NT2/D1 (cell line): ENCODE data around the gene TCP11.

Experiments used
- DNase-seq: peaks from one replicate; pipeline ENCODE4 v3.0.0-alpha.2; 2011; ENCODE audit warnings: low read depth, low spot score
- H3K27me3 ChIP-seq: 2 replicates; pipeline ENCODE4 v1.6.0; 2011; ENCODE audit warnings: mild to moderate bottlenecking; ENCODE audit not compliant: insufficient read length, insufficient read depth
- H3K36me3 ChIP-seq: 2 replicates; pipeline ENCODE4 v1.6.1; 2011; ENCODE audit warnings: mild to moderate bottlenecking, low read length, mixed read lengths; ENCODE audit not compliant: insufficient read depth, insufficient read length
- H3K4me1 ChIP-seq: 2 replicates; pipeline ENCODE4 v1.5.1; 2011; ENCODE audit not compliant: insufficient read depth, insufficient read length
- H3K4me3 ChIP-seq: 2 replicates; pipeline ENCODE4 v1.5.1; 2011; ENCODE audit warnings: low read depth; ENCODE audit not compliant: insufficient read length
- H3K9ac ChIP-seq: 2 replicates; pipeline ENCODE4 v1.6.0; 2011; ENCODE audit warnings: low read depth; ENCODE audit not compliant: insufficient read length
- H3K9me3 ChIP-seq: 2 replicates; pipeline ENCODE4 v1.5.1; 2011; ENCODE audit warnings: mild to moderate bottlenecking, low read length; ENCODE audit not compliant: insufficient read depth
- SUZ12 ChIP-seq: IDR thresholded peaks from 2 replicates; pipeline ENCODE4 v1.6.1; 2011; ENCODE audit not compliant: insufficient read length, insufficient read depth; ENCODE audit errors: extremely low read depth
- YY1 ChIP-seq: IDR thresholded peaks from 2 replicates; pipeline ENCODE4 v1.6.1; 2011; ENCODE audit not compliant: insufficient read length, insufficient read depth
- ZNF274 ChIP-seq: IDR thresholded peaks from 2 replicates; pipeline ENCODE4 v1.6.1; 2011; ENCODE audit warnings: mild to moderate bottlenecking, low read depth, low read length

Gene TCP11

DNA sequence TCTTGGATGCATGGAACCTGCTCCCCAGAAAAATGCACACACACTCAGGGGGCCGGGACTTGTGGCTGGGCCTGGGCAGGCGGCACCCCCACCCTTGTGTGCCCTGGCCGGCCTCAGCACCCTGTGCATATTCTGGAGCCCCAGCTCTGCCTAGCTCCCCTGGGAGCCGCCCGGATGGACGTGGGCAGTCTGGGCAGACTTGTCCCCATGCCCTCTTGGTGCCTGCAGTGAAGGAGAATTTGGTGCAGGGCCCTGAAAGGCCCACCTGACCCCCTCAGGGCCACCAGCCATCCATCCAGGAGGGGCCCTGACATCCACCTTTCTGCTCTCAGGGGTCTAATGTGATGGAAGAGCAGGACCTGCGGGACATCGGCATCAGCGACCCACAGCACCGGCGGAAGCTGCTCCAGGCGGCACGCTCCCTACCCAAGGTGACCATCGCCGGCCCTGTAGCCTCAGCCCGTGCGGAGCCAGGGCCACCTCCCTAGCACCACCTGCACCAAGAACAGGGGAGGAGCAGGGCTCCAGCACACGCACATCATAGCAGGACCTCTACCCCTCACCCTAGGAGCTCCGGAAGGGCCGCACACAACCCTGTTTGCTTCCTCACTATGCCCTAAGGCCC, 62.8 kb downstream of the TCP11 start:
- H3K27me3 ChIP-seq, result no peaks in the 10 kb centered on the region
- DNase-seq, result no peak
- TF ChIP-seq SUZ12 (no peak), YY1 (no peak), ZNF274 (no peak)
- peaks cover 41% of the 10 kb centered on the region for H3K36me3 ChIP-seq
- no peaks in the 10 kb centered on the region for H3K9me3 ChIP-seq
- no peak overlapping the region for H3K4me3 ChIP-seq
- peaks cover 19% of the 10 kb centered on the region for H3K4me1 ChIP-seq
- H3K9ac ChIP-seq, result no peak overlapping the region

DNA sequence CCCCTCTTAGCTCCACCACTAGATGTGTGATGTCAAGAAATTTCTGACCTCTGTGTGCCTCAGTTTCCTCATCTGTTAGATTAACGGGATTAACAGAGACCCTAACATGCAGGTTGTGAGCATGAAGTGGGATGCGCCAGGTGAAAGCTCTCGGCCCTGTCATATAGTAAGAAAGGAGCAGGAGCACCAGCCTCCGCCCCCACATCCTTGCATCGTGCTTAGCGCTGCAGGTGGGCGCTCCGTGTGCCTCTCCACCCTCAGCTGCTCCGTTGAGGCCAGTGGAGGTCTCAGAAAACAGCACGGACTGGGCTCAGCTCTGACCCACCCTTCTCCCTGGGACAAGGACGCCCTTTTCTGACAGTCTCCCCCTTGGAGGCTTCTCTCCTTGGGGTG, 63.4 kb downstream of the TCP11 start:
- H3K9ac ChIP-seq, result no peak overlapping the region
- H3K4me1 ChIP-seq, result peaks cover 18% of the 10 kb centered on the region
- DNase-seq, result no peak
- H3K36me3 ChIP-seq, result peaks cover 34% of the 10 kb centered on the region
- H3K9me3 ChIP-seq, result no peaks in the 10 kb centered on the region
- TF ChIP-seq ZNF274, result no peak
- no peak for TF ChIP-seq YY1
- no peak for TF ChIP-seq SUZ12
- no peak overlapping the region for H3K4me3 ChIP-seq
- H3K27me3 ChIP-seq, result no peaks in the 10 kb centered on the region

DNA sequence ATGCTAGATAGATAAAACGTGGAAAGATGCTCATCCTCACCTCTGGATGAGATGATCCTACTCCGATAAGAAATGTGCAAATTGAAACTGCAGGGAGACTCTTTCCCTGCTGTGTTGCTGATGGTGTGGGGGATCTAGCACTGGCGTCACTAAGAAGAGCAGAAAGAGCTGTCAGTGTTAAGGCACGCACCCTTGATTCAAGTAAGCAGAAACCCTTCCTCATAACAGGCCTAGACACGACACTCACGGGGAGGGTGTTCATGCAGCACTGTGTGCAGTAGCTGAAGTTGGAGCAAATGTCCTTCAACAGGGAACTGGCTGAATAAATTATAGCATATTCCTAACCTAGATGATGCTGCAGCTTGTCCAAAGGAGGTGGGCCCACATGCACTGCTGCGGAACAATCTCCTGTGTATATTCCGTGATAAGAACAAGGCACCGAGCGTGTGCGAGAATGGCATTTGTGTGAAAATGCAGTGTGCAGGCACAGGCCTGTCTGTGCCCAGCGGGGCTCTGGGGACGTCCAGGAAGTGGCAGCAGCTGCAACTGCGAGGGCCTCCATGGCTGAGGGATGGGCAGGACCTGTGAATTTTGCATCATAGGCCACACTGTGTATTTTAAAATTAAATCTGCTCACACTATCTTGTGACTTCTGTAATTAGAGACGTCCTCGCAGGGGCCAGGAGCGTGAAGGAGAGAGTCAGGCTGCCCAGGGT, 64.0 kb downstream of the TCP11 start:
- H3K36me3 ChIP-seq, result peaks cover 29% of the 10 kb centered on the region
- H3K27me3 ChIP-seq, result no peaks in the 10 kb centered on the region
- DNase-seq, result no peak
- peaks cover 12% of the 10 kb centered on the region for H3K4me1 ChIP-seq
- H3K4me3 ChIP-seq, result no peak overlapping the region
- no peak overlapping the region for H3K9ac ChIP-seq
- TF ChIP-seq SUZ12 (no peak), YY1 (no peak), ZNF274 (no peak)
- no peaks in the 10 kb centered on the region for H3K9me3 ChIP-seq

DNA sequence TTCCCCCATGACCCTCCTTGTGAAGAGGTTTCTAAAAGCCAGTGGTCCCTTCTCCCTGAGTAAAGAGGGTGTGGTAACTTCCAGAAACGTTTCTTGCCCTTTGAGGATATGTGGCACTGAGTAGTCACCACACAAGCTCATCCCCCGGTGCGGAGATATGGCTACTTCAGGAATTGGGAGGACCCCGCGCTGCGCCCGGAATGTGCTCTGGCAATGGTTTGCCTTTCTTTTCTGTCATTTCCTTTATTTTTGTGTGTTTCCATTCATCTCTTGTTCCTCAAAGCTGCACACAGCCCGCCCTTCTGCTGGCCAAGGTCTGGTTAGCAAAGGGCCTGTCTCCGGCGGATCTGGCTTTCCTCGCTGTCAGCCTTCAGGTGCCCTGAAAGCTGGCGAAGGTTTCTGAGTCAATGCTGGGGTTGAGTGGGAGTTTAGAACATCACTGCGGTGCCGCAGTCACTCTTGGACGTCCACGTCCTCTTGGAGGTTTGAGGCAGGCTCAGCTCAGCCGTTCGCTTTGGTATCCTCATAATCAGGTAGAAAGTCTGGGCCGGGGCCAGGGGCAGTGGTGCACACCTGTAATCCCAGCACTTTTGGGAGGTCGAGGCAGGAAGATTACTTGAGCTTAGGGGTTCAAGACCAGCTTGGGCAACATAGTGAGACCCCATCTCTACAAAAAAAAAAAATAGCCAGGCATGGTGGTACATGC, 67.2 kb downstream of the TCP11 start:
- DNase-seq, result no peak
- Histone ChIP-seq H3K4me3 (no peak overlapping the region), H3K9me3 (no peaks in the 10 kb centered on the region), H3K27me3 (no peaks in the 10 kb centered on the region), H3K4me1 (no peaks in the 10 kb centered on the region), H3K9ac (no peak overlapping the region), H3K36me3 (peaks cover 11% of the 10 kb centered on the region)
- no peak for TF ChIP-seq SUZ12
- TF ChIP-seq YY1, result no peak
- no peak for TF ChIP-seq ZNF274

DNA sequence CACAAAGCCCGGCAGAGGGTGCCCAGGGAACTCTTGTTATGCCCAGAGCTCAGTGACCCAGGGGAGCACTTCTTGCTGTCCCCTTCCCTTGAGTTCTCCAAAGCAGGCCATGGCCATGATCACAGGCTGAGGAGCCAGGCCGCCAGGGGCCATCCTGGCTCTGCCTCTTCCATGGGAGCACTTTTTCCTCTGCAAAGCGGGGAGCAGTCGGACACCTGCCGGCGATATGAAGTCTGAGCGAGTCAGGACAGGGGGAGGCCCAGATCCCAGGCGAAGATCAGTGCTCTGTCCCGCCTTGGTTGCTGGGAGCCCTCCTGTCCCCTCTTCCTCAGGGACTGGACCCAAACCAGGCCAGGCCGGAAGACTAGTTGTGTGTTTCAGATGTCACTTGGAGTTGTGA, 67.9 kb downstream of the TCP11 start:
- no peak for DNase-seq
- Histone ChIP-seq H3K9me3 (no peaks in the 10 kb centered on the region), H3K36me3 (peaks cover 5% of the 10 kb centered on the region), H3K4me1 (peaks cover 3% of the 10 kb centered on the region), H3K4me3 (no peak overlapping the region), H3K9ac (no peak overlapping the region), H3K27me3 (no peaks in the 10 kb centered on the region)
- no peak for TF ChIP-seq SUZ12
- no peak for TF ChIP-seq ZNF274
- TF ChIP-seq YY1, result no peak

DNA sequence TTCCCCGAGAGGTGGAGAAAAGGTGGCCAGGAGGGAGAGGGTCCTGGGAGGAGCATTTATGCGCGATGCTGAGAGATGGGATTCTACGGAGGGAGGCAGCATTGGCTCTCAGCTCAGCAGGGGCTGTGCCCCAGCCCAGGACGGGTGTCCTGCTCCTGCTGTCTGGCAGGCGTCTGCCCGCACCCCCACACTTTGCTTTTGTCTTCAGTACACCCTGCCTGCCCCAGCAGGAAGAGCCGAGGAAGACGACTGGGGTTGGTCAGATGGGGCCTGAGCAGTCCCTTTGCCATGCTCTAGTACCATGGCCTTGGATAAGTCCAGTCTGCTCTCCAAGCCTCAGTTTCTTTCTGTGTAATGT, 68.5 kb downstream of the TCP11 start:
- TF ChIP-seq YY1 (no peak), ZNF274 (no peak), SUZ12 (no peak)
- H3K4me3 ChIP-seq, result no peak overlapping the region
- no peak for DNase-seq

DNA sequence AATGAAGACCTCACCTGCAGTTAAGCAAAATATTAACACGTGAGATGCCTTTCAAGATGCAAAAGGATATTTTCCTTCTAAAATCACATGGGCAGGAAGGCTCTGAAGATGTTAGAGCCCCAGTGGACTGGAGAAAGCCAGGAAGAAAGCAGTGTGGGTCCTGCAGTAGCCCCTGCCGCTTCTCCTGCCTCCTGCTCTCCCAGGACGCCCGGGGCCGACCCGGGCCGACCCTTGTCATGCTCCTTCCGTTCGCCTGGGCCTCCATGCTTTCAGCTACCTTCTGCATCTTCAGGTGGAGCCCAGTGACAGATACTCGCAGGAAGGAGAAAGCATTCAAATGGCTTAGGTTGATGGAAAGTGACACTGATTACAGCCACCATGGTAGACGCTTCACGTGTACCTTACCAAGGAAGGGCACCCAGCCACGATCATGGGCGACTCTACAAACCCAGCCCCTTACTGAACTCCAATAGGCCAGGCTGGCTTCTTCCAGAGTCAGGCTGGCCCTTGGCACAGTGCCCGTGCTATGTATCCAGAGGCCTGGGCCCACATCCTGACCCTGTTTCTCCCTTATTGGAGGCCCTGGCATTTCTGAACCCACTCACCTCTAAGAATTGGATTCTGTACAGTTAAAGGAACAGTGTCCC, 69.0 kb downstream of the TCP11 start:
- Histone ChIP-seq H3K27me3 (no peaks in the 10 kb centered on the region), H3K9ac (no peak overlapping the region), H3K9me3 (no peaks in the 10 kb centered on the region), H3K4me3 (no peak overlapping the region), H3K4me1 (peaks cover 4% of the 10 kb centered on the region), H3K36me3 (peaks cover 5% of the 10 kb centered on the region)
- no peak for DNase-seq
- TF ChIP-seq ZNF274 (no peak), SUZ12 (no peak), YY1 (no peak)

More for the DNA sequence above, 68.5 kb downstream of the TCP11 start:
- no peaks in the 10 kb centered on the region for H3K9me3 ChIP-seq
- no peak overlapping the region for H3K9ac ChIP-seq
- peaks cover 5% of the 10 kb centered on the region for H3K36me3 ChIP-seq
- H3K27me3 ChIP-seq, result no peaks in the 10 kb centered on the region
- H3K4me1 ChIP-seq, result peaks cover 3% of the 10 kb centered on the region
